ENCODE data around the gene CSNK2A1. TPM values are rescaled to one million over a fixed set of nuclear protein-coding genes. Genes with fewer than 3 reads are reported as not detected.

CSNK2A1 gene
- total and polyA plus RNA-seq, 2 experiments from 2014 or later: 85.1 to 244 TPM

DNA sequence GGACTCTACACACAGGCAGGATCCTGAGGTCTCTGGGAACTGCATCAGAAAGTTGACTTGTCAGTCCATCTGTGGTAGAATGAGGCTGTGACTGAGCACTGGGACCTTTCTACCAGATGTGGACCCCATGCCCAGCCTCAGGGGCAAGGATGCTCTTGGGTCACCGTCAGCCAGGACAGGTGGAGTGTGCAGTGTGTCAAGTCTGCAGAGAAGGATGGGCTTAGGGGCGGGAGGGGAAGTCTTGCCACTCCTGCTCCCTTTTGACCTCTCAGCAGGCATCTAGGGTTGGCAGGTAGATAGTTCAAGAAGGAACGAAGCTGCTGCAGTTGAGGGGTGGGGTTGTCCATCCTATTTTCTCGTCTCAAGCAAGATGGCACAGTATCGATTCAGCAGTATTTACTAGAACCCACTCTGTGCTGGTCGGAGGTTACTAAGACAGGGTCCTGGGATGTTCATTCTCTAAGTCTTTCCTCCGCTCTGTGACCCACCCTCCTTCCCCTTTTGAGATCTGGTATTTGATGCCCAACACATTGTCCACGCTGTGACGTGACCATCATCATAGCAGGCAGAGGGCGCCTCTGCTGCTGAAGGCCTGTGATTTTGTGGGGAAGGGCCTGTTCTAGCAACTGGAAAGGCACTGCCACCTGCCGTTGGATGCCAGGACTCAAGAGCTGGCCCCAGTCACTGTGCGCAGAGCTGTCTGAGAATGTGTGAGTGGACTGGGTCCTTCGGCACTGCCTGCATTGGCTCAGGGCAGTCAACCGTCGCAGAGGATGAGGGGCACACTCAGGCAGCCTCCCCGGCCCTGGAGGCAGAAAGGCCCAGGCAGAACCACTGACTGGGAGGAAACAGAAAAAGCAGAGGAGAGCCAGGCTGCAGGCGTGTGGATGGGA lies 112.3 kb downstream of the CSNK2A1 start:
- H3F3A ChIP-seq (replicated peaks; ENCODE audit: low read depth): peaks cover 10% of the 10 kb centered on the region
- H3K79me2 ChIP-seq (replicated peaks; ENCODE audit: insufficient read depth): no peaks in the 10 kb centered on the region
- peaks cover 28% of the 10 kb centered on the region for H3K27me3 ChIP-seq (ENCODE audit: insufficient read depth)
- H3K9me3 Mint-ChIP-seq: no peaks in the 10 kb centered on the region
- TF ChIP-seq CREB1 (CRISPR knock-in tag; IDR thresholded peaks at IDR 0.05; ENCODE audit: low read depth): 0 out of 2 replicates have a peak, but pooled peaks have one; percentile 24
- TF ChIP-seq, protein P1, sequence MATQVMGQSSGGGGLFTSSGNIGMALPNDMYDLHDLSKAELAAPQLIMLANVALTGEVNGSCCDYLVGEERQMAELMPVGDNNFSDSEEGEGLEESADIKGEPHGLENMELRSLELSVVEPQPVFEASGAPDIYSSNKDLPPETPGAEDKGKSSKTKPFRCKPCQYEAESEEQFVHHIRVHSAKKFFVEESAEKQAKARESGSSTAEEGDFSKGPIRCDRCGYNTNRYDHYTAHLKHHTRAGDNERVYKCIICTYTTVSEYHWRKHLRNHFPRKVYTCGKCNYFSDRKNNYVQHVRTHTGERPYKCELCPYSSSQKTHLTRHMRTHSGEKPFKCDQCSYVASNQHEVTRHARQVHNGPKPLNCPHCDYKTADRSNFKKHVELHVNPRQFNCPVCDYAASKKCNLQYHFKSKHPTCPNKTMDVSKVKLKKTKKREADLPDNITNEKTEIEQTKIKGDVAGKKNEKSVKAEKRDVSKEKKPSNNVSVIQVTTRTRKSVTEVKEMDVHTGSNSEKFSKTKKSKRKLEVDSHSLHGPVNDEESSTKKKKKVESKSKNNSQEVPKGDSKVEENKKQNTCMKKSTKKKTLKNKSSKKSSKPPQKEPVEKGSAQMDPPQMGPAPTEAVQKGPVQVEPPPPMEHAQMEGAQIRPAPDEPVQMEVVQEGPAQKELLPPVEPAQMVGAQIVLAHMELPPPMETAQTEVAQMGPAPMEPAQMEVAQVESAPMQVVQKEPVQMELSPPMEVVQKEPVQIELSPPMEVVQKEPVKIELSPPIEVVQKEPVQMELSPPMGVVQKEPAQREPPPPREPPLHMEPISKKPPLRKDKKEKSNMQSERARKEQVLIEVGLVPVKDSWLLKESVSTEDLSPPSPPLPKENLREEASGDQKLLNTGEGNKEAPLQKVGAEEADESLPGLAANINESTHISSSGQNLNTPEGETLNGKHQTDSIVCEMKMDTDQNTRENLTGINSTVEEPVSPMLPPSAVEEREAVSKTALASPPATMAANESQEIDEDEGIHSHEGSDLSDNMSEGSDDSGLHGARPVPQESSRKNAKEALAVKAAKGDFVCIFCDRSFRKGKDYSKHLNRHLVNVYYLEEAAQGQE (IDR thresholded peaks at IDR 0.05; ENCODE audit: unreplicated experiment): no peak
- TF ChIP-seq, protein P2, sequence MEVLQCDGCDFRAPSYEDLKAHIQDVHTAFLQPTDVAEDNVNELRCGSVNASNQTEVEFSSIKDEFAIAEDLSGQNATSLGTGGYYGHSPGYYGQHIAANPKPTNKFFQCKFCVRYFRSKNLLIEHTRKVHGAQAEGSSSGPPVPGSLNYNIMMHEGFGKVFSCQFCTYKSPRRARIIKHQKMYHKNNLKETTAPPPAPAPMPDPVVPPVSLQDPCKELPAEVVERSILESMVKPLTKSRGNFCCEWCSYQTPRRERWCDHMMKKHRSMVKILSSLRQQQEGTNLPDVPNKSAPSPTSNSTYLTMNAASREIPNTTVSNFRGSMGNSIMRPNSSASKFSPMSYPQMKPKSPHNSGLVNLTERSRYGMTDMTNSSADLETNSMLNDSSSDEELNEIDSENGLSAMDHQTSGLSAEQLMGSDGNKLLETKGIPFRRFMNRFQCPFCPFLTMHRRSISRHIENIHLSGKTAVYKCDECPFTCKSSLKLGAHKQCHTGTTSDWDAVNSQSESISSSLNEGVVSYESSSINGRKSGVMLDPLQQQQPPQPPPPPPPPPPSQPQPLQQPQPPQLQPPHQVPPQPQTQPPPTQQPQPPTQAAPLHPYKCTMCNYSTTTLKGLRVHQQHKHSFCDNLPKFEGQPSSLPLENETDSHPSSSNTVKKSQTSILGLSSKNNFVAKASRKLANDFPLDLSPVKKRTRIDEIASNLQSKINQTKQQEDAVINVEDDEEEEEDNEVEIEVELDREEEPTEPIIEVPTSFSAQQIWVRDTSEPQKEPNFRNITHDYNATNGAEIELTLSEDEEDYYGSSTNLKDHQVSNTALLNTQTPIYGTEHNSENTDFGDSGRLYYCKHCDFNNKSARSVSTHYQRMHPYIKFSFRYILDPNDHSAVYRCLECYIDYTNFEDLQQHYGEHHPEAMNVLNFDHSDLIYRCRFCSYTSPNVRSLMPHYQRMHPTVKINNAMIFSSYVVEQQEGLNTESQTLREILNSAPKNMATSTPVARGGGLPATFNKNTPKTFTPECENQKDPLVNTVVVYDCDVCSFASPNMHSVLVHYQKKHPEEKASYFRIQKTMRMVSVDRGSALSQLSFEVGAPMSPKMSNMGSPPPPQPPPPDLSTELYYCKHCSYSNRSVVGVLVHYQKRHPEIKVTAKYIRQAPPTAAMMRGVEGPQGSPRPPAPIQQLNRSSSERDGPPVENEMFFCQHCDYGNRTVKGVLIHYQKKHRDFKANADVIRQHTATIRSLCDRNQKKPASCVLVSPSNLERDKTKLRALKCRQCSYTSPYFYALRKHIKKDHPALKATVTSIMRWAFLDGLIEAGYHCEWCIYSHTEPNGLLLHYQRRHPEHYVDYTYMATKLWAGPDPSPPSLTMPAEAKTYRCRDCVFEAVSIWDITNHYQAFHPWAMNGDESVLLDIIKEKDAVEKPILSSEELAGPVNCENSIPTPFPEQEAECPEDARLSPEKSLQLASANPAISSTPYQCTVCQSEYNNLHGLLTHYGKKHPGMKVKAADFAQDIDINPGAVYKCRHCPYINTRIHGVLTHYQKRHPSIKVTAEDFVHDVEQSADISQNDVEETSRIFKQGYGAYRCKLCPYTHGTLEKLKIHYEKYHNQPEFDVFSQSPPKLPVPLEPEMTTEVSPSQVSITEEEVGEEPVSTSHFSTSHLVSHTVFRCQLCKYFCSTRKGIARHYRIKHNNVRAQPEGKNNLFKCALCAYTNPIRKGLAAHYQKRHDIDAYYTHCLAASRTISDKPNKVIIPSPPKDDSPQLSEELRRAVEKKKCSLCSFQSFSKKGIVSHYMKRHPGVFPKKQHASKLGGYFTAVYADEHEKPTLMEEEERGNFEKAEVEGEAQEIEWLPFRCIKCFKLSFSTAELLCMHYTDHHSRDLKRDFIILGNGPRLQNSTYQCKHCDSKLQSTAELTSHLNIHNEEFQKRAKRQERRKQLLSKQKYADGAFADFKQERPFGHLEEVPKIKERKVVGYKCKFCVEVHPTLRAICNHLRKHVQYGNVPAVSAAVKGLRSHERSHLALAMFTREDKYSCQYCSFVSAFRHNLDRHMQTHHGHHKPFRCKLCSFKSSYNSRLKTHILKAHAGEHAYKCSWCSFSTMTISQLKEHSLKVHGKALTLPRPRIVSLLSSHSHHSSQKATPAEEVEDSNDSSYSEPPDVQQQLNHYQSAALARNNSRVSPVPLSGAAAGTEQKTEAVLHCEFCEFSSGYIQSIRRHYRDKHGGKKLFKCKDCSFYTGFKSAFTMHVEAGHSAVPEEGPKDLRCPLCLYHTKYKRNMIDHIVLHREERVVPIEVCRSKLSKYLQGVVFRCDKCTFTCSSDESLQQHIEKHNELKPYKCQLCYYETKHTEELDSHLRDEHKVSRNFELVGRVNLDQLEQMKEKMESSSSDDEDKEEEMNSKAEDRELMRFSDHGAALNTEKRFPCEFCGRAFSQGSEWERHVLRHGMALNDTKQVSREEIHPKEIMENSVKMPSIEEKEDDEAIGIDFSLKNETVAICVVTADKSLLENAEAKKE (CRISPR knock-in tag; IDR thresholded peaks at IDR 0.05): no peak
- TF ChIP-seq EZH2phosphoT487 (IDR thresholded peaks at IDR 0.05; ENCODE audit: unreplicated experiment): no peak
- no peak for TF ChIP-seq EZH2 (IDR thresholded peaks at IDR 0.05; ENCODE audit: low read depth, unreplicated experiment)
- TF ChIP-seq, protein P3, sequence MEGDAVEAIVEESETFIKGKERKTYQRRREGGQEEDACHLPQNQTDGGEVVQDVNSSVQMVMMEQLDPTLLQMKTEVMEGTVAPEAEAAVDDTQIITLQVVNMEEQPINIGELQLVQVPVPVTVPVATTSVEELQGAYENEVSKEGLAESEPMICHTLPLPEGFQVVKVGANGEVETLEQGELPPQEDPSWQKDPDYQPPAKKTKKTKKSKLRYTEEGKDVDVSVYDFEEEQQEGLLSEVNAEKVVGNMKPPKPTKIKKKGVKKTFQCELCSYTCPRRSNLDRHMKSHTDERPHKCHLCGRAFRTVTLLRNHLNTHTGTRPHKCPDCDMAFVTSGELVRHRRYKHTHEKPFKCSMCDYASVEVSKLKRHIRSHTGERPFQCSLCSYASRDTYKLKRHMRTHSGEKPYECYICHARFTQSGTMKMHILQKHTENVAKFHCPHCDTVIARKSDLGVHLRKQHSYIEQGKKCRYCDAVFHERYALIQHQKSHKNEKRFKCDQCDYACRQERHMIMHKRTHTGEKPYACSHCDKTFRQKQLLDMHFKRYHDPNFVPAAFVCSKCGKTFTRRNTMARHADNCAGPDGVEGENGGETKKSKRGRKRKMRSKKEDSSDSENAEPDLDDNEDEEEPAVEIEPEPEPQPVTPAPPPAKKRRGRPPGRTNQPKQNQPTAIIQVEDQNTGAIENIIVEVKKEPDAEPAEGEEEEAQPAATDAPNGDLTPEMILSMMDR (conservative IDR thresholded peaks at IDR 0.05; ENCODE audit: low read depth in 2 of 2): peak; percentile 68 to 89
- TF ChIP-seq ZNF331 (CRISPR knock-in tag; IDR thresholded peaks at IDR 0.05; ENCODE audit: low read depth): no peak
- H3K4me1 ChIP-seq (ENCODE audit: insufficient read depth): peaks cover 9% of the 10 kb centered on the region
- H3K27ac Mint-ChIP-seq: no peak overlapping the region
- H3K4me2 ChIP-seq: no peak overlapping the region
- no peaks in the 10 kb centered on the region for H3K36me3 ChIP-seq (ENCODE audit: insufficient read depth)
- ATAC-seq: peak; percentile 36
- H3K9me2 ChIP-seq (ENCODE audit: insufficient read depth): no peaks in the 10 kb centered on the region
- H3K4me1 Mint-ChIP-seq: peaks cover 26% of the 10 kb centered on the region
- no peak overlapping the region for H3K4me3 ChIP-seq
- H4K20me1 ChIP-seq (replicated peaks; ENCODE audit: insufficient read depth): peaks cover 36% of the 10 kb centered on the region
- H3K36me3 Mint-ChIP-seq (ENCODE audit: low read depth): peaks cover 44% of the 10 kb centered on the region
- DNase-seq (ENCODE audit: low spot score): peak; percentile 83
- H3K4me3 Mint-ChIP-seq: no peak overlapping the region
- H3K27me3 Mint-ChIP-seq (ENCODE audit: insufficient read depth, low read depth, poor library complexity): peaks cover 37% of the 10 kb centered on the region
- H2AFZ ChIP-seq: no peak overlapping the region
- H3K27ac ChIP-seq (ENCODE audit: low read depth): no peak overlapping the region
